GM04503 (cell line): ENCODE data around the gene TIGD3.

Source experiments
- DNase-seq: peaks from one replicate; pipeline ENCODE4 v3.0.0-alpha.2; 2012; ENCODE audit warnings: low read depth

Gene TIGD3

DNA sequence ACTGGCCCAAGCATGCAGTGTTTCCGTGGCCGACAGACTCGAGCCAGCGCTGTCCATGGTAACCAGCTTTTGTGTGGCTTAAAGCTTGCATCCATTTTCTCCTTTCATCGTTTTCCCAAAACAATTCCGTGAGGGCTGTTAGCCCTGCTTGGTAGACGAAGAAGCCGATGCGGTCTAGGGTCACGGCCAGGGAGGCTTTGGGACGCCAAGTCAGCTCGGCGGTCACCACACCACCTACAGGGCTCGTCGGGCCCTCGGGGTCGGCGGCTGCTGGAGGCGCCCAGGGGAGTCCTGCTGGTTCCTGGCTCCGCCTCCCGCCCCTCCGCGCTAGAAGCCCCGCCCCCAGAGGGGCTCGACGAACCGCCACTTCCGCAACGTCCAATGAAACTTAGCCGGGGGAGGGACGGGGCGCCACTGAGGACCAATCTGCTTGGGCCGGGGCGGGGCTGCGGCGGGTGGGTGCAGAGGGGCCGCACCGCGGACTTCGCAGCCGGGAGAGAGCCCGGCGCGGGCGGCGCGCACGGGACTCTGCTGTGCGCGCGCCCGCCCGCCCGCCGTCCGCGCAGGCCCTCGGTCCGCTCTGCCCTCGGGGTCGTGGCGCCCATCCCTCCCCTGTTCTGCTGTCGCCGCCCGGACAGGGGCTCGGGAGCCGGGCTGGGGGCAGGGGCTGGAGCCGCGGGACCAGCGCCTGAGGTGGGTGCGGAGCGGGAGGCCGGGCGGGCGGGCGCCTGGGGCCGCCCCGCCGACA, at the start of gene TIGD3:
Gene TIGD3, plus strand, starts transcription at position 487 of the 748 bp plus-strand sequence. CDS start 1,058 bp downstream, outside the sequence.
- DNase-seq = peak; percentile 59

DNA sequence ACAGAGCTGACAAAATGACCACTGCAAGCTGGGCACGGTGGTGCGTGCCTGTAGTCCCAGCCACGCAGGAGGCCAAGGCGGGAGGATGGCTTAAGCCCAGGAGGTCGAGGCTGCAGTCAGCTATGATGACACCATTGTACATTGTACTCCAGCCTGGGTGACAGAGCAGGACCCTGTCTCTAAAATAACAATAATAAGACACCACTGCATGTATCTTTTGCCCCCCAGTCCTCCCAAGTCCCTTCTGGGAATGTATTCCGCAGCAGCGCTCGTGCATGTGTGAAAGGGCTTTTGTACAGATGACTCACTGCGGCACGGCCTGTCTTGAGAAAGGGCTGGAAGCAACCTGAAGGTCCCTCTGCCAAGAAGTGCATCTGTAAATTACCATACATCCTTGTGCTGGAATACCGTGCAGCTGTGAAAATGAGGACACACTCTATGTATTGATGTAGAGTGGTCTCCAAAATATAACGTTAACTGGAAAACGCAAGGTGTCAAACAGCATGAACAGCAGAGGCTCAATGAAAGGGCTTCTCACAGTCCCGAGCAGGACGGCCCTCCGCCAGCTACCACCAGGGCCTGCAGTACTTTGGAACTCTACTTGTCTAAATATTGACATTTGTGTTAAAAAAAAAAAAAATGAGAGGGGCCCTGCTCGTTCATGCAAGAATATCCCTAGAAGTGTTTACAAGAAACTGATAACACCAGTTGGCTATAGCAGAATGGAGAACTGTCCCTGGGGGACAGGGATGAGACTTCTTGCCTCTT, 48.9 kb upstream of the TIGD3 start:
- DNase-seq = no peak

DNA sequence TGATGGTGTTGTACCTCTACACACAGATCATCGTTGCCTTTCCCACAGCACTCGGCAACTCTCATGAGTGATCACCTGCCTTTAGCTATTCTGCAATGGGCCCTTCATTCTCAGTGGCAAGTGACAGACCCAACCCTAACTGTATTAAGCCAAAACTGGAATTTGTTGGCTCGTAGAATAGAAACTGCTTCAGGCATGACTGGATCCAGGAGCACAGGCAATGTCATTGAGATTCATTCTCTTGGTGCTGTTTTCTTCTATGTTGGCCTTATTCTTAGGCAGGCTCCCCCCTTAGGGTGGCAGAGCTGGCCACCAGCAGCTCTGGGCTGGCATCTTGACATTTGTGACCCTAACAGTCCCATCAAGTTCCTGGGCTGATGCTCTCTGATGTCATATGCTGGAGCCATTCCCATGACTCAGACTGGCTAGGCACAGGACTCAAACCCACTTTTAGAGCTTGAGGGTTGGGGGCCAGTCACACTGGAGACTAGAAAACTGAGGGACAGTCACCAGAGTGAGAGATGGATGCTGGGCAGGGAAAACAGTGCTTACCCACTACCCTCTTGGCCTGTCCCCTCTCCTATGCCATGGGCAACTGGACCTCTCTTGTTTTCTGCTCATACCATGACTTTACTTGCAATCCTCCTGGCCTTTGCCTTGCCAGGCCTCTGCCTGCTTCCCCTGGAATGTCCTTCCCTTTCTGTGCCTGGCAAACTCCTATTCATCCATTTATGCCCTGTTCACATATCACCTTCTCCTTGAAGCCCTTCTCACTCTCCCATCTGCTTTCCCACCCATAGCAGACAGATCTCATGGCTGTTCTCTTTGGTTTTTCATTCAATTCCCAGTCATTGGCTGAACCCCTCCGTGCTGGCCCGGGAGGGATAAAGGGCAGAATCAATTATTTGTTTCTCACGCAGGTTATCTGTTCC, 47.0 kb upstream of the TIGD3 start:
- no peak for DNase-seq

DNA sequence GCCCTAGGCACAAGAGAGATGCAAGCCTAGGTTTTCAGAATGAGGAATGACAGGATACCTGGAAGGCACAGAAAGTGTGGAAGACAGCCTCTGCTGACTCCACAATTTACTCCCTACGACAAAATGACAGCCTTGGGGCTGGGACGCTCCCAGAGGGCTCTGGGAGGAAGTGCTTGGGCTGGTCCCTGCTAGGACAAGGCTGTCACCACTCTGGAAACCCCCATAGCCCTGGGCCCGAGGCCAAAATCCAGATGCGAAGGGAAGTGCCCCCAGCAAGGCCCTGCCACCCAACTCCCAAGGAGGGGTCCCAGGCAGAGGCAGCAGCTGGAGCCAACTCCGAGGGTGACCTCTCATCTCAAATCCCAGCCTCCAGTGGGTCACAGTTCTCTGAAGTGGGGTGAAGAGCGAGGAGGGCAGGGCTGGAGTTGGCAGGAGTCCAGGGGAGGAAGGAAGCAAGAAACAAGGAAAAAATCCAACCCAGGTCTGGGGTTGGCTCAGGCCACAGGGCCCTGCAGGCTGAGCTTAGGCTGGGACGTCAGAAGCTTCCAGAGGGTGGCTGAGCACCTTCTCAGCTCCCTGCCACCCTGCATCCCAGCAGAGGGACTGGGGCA, 46.2 kb upstream of the TIGD3 start:
- no peak for DNase-seq

DNA sequence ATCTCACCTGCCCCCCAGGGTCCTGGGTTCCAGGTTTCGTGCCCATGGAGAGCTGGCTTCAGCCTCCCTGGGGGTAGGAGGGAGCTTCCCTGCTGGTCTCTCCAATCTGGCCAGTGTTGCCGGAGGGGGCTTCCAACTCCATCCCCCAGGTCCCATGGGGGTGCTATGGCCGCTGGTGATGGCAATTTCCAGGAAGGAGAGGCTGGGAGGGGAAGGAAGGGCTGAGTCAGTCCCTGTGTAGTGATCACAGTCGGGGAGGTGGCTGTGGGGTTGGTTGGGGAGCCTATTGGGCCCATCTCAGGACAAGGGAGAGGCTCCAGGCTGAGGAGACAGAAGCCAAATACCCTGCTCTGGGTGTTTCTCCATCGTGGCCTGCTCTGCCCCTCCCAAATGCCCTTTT, 45.5 kb upstream of the TIGD3 start:
- DNase-seq = no peak

DNA sequence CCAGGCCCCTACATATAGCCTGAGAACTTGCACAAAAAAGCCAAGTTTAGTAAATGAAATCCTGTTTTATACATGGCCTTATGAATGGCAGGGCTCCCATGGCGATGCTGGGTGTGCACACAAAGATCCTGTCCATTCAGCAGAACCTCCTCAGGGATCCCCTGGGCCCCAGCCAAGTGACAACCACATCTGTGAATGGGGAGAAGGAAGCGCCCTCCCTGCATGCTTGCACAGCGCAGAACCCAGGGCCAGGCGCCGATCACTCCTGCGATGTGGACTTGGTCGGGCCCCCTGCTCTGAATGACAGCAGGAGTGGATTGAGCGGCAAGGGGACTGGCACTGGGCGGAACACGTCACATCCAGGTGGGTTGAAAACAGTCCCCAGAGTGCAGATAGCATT, 44.3 kb upstream of the TIGD3 start:
- no peak for DNase-seq

DNA sequence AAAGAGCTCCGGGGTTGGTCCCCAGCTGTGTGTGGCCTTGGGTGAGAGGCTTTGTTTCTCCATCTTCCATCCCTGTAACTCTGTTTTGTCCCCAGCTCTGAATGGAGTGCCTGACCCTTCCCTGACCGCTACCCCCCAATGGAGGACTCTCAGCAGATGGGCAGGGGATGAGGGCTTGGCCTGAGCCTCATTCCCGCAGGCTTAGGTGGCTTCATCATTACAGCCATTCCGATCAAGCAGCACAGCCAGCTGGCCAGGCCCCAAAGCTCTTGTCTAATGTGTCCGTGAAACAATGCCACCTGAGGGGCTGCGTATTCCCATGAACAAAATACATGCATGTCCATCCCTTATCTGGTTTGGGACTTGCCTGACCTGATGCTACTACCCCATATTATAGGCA, 43.8 kb upstream of the TIGD3 start:
- no peak for DNase-seq

DNA sequence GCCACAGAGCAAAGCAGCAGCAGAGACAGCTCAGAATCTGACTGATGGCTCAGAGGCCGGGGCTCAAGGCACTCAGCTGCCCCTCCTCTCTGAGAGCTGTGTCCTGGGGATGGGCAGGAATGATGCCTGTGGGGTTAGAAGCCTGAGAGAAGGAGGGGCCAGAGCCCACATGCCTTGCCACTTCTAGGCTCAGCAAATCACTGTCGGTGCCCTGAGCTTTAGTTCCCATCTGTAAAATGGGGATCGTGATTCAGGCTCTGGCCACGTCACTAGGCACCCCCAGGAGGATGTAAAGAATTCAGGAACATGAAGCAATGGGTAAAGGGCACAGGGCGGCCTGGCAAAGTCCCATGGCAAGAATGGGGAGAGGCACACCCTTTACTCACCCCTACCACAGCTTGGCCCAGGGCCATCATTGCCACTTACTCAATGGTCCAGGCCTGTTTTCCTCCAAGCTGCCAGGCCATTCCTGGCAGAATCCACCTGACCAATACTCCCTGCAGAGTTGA, 43.3 kb upstream of the TIGD3 start:
- DNase-seq = no peak

- no peak for DNase-seq
Observed at GRCh38 chr11:65314501-65315203, 39.9 kb upstream of the TIGD3 start, which contains the start of gene CDC42EP2. Gene CDC42EP2 (plus strand): TSS chr11:65314866. CDS start chr11:65320899, 6,033 bp downstream.

- DNase-seq = no peak
Observed at GRCh38 chr11:65315204-65315865, 39.2 kb upstream of the TIGD3 start.

- DNase-seq = no peak
Observed at GRCh38 chr11:65315866-65316226, 38.7 kb upstream of the TIGD3 start.

DNA sequence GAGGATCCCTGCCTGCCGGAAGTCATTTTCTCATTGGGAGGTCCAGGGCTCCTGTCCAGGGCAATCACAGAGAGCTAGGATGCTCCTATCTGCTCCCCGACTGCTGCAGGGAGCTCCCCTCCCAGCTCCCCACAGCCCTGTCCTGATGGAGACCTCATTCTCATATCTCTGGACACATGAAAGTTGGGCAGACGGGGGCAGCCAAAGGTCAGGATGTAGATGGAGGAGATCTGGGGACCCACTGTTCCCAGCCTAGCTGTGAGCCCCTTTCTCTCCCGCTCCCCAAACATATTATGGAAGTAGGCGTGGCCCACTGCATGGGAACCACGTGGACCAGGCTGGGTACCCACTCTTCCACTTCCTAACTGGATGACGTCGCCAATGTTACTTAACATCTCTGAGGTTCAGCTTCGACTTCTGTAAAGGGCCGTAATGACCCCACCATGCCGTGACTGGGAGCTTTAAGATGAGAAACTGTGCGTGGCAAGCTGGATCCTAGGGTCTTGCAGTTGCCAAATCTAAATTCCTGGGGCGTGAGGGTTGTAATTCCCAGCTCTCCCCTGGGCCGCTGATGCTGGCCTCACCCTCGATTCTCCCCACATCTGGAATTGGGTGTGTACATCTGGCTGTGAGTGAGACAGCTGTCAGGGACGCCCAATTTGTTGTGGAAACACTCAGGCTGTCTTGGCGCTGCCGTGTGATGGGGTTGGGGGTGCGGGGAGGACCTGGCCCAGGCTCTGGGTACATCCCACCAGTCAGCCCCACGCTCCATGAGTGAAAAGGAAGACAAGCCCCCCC, 38.1 kb upstream of the TIGD3 start:
- DNase-seq = peak; percentile 98

DNA sequence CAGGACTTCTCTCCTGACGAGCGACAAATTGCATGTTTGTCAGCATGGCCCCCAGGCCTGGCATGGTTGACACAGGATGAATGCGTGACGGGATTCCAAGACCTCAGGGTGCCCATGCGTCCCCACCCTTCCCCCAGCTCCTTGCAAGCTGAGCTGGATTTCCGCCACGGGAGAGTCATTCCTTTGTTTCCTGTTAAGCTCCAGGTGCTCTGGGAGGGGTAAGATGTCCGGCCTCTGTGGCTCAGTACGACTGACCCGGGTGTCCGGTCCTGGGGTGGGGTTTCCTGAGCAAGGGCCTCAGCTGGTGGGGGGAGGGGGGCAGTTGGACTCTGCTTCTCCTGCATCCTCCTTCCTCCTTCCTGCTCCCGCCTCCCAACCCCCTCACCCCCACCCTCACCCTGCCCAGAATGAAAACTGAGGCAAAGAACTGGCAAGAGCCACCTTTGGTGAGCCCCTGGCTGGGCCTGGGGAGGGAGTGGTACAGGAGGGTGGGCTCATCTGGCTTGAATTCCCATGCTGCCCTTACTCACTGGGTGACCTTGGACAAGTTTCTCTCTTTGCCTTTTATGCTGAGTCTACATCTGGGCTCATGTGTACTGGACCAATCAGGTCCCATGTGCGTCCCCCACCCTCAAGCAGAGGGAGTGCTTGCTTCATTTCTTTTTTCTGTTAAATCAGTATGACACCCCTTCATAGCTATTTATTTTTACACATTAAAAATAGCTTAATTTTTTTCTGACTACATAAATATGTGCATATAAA, 37.3 kb upstream of the TIGD3 start:
- DNase-seq = no peak

- DNase-seq = no peak
Observed at GRCh38 chr11:65320386-65321075, 34.0 kb upstream of the TIGD3 start.

DNA sequence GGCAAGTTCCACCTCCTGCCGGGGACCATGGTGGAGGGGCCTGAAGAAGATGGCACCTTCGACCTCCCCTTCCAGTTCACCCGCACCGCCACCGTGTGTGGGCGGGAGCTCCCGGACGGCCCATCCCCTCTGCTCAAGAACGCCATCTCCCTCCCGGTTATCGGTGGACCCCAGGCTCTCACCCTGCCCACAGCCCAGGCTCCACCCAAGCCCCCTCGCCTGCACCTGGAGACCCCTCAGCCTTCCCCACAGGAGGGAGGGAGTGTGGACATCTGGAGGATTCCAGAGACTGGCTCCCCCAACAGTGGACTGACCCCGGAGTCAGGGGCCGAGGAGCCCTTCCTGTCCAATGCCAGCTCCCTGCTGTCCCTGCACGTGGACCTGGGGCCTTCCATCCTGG, 33.5 kb upstream of the TIGD3 start:
- DNase-seq = no peak

DNA sequence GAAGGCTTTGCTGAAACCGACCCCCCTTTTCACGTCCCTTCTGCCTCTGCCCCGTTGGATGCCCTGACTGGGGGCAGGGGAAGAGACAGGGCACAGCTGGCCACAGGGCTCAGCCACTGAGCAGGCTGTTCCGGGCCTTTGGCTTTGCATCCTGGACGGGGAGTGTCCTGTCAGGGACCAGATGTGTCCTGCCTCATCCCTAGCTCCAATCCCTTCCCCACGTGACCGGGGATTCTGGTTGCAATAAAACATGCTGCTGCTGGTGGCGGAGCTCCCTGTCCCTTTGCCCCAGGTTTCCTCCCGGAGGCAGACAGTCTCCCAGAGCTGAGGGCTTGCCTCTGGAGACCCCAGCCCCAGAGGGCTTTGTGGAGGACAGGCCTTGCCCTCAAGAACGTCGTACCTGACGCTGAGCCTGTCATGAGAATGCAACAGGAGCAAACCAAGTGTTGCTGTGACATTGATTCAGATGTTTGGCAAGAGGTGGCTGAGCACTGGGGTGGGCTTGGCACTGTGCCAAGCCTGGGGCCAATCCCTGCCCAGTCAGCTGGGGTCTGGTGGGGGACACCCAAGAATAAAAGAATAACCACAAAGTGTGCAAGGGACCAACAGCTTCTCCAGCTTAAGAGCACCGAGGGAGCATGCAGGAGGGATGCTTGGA, 32.6 kb upstream of the TIGD3 start:
- no peak for DNase-seq

DNA sequence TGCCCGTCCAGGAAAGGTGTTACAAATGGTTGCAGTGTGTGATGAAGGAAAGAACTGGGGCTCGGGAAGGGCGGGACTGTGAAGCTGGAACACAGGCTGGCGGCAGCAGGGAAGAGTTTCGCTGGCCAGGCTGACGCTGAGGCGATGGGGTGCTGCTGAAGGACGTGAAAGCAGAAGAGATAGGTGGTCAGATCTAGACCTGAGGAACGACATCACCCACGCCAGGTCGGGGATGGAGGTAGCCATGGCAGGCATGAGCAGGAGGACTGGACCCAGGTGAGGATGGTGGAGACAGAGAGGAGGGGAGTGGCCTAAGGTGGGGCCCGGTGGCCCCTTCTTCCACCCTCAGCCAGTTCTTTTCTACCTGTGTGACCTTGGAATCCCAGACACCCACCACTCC, 30.7 kb upstream of the TIGD3 start:
- DNase-seq = no peak

DNA sequence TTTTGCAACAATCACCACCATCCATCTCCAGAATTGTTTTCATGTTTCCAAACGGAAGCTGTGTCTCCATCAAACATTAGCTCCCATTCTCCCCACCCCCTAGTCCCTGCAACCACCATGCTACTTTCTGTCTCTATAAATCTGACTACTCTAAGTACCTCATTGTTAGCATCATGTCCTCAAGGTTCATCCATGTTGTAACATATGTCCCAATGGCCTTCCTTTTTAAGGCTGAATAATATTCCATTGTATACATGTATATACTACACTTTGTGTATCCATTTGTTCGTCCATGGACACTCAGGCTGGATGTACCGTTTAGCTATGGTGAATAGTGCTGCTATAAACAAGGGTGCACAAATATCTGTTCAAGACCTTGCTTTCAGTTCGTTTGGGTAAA, 29.1 kb upstream of the TIGD3 start:
- no peak for DNase-seq
